ENCODE results near the gene OR2Z1.

DNA sequence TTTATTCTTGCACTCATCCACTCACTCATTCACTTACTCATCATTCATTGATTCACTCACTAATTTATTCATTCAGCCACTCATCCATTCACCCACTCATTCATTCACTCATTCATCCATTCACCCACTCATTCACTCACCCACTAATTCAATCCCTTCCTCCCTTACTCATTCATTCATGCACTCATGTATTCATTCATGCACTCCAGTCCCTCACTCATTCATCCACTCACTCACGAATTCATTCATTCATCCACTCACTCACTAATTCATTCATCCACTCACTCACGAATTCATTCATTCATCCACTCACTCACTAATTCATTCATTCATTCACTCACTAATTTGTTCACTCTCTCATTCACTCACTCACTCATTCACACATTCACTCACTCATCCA, 39.0 kb upstream of the OR2Z1 start:
- TF ChIP-seq, protein P1, sequence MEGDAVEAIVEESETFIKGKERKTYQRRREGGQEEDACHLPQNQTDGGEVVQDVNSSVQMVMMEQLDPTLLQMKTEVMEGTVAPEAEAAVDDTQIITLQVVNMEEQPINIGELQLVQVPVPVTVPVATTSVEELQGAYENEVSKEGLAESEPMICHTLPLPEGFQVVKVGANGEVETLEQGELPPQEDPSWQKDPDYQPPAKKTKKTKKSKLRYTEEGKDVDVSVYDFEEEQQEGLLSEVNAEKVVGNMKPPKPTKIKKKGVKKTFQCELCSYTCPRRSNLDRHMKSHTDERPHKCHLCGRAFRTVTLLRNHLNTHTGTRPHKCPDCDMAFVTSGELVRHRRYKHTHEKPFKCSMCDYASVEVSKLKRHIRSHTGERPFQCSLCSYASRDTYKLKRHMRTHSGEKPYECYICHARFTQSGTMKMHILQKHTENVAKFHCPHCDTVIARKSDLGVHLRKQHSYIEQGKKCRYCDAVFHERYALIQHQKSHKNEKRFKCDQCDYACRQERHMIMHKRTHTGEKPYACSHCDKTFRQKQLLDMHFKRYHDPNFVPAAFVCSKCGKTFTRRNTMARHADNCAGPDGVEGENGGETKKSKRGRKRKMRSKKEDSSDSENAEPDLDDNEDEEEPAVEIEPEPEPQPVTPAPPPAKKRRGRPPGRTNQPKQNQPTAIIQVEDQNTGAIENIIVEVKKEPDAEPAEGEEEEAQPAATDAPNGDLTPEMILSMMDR (conservative IDR thresholded peaks at IDR 0.05; ENCODE audit: low read depth, low read length) = no peak
- no peak for TF ChIP-seq EZH2 (IDR thresholded peaks at IDR 0.05; ENCODE audit: borderline replicate concordance, low read depth, low read length, poor library complexity, severe bottlenecking)

Data from A673 (cell line).